HG03108 (cell line): ENCODE measurements around the gene DPYSL5.
"Not testable (repeated sequence)": the region's sequence is repeated elsewhere in the genome, so short reads cannot be mapped to it uniquely, and the experiment has no call there.

Experiments used
- ATAC-seq: cut with Tn5 transposase; IDR thresholded peaks from one replicate; pipeline ENCODE4 v1.9.1; 2021; ENCODE audit warnings: moderate library complexity; ENCODE audit not compliant: unreplicated experiment

The DPYSL5 gene, protein sequence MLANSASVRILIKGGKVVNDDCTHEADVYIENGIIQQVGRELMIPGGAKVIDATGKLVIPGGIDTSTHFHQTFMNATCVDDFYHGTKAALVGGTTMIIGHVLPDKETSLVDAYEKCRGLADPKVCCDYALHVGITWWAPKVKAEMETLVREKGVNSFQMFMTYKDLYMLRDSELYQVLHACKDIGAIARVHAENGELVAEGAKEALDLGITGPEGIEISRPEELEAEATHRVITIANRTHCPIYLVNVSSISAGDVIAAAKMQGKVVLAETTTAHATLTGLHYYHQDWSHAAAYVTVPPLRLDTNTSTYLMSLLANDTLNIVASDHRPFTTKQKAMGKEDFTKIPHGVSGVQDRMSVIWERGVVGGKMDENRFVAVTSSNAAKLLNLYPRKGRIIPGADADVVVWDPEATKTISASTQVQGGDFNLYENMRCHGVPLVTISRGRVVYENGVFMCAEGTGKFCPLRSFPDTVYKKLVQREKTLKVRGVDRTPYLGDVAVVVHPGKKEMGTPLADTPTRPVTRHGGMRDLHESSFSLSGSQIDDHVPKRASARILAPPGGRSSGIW

DNA sequence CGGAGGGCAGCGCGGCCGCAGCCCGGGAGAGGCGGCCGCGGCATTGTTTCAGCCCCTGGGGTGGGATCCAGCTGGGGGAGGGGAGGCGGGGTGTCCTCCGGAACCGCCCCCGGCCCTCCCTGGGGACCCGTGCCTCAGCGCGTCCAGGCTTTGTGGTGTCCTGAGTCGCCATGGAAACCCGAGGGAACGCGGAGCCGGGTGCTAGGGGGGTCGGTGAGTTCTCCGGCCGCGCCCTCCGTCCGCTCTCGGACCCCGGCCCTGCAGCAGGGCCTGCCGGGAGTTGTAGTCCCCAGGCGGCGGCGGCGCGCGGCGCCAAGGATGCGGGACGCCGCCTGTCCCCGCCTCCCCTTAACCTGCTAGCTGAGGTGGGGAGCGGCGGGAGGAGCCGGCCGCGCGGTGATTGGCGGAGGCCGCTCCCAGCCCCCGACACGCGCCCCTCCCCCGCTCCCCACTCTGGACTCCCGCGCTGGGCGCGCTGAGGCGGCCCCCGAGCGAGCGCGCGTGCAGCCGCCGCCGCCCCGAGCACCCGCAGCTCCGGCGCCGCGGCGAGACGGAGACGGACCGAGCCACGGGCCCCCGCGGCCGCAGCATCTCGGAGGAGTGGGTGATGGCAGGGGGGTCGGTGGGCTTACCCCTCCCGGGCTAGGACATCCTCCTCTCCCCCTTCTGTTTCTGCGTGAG lies at the start of gene DPYSL5:
TSS of gene DPYSL5 (plus strand) at position 478 of the 681 bp plus-strand sequence. CDS start 50,368 bp downstream, outside the sequence.
- no peak for ATAC-seq

DNA sequence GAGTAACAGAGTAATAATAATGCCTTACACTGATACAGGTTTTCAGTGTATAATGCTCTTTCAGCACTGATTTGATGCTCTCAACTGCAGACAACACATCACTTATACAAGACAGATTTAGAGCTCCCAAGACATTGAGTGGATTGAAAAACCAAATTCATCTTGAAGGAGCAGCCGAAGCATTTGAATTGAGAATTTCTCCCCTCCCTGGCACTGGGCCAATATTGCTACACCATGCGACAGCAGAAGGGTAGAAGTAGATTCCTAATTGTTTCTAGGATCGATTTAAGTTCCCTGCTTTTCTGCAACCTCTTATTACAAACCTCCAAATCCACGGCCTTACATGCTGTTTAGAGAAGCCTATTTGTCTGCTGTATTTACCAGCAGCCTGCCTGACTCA lies 46.6 kb upstream of the DPYSL5 start:
- ATAC-seq: no peak

- ATAC-seq: no peak
Observed at GRCh38 chr2:26801796-26802195, 46.1 kb upstream of the DPYSL5 start.

DNA sequence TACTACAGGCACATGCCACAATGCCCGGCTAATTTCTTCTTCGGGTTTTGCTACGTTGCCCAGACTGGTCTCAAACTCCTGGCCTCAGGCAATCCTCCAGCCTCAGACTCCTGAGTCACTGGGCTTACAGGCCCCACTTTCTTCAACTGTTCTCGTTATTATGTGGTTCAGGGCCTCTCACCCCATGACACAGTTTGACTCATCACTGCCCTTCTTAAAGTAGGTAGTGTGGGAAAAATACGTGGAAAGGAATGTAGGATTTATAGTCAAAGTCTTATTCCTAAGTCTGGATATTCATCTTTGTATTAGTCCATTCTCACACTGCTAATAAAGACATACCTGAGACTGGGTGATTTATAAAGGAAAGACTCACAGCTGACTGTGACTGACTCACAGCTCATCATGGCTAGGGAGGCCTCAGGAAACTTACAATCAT lies 42.7 kb upstream of the DPYSL5 start:
- ATAC-seq: no peak

- ATAC-seq: no peak
Observed at GRCh38 chr2:26807788-26808460, 40.0 kb upstream of the DPYSL5 start.

DNA sequence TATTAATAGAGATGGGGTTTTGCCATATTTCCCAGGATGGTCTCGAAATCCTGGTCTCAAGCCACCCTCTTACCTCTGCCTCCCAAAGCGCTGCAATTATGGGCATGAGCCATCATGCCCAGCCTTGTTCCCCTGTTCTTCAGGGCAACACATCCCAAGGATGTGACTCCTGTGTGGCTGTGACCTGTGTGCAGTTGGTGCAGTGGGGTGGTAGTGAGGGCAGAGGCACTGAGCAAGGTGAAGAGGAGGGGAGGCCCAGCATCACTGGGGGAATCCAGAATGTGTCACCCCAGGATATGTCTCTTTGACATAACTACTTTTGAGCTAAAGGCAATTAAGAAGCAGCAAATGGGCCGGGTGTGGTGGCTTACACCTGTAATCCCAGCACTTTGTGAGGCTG lies 38.7 kb upstream of the DPYSL5 start:
- no peak for ATAC-seq

DNA sequence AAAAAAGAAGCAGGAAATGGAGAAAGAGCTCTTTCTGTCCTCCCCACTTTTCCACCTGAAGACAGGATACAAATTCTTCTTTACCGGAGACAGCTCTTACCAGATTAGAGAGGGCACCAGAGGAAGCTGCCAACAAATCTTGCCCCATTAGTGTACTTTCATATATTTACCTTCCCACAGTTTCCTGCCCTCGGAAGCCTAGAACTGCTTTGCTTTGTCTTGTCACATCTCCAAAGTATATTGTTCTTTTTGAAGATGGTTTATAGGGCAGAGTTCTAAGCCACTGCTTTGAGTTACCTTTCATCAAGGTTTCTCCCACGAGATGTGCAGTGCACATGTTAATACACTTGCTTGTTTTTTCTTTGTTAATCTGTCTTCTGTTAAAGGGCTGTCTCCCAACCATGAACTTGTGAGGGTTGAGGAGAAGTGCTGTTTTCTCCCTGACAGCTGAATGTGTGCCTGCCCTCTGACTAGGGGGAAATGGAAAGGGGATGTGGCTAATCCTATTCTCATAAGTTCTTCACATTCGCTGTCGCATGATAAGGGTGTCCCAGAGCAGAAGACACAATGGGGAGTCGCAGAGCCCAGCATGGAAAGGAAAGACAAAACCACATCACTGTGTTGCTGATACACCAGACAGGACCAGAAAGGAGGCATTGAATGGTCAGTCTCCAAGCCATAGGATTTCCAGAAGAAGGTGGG lies 37.9 kb upstream of the DPYSL5 start:
- ATAC-seq: no peak

- no peak for ATAC-seq
Observed at GRCh38 chr2:26811261-26811660, 36.7 kb upstream of the DPYSL5 start.

GRCh38 chr2:26811791-26812694 lies 35.9 kb upstream of the DPYSL5 start:
- ATAC-seq: no peak

- ATAC-seq: no peak
Observed at GRCh38 chr2:26812731-26813130, 35.2 kb upstream of the DPYSL5 start.

GRCh38 chr2:26814072-26814765 lies 33.7 kb upstream of the DPYSL5 start:
- ATAC-seq: not testable (repeated sequence)

GRCh38 chr2:26816893-26817292 lies 31.0 kb upstream of the DPYSL5 start:
- ATAC-seq: no peak

DNA sequence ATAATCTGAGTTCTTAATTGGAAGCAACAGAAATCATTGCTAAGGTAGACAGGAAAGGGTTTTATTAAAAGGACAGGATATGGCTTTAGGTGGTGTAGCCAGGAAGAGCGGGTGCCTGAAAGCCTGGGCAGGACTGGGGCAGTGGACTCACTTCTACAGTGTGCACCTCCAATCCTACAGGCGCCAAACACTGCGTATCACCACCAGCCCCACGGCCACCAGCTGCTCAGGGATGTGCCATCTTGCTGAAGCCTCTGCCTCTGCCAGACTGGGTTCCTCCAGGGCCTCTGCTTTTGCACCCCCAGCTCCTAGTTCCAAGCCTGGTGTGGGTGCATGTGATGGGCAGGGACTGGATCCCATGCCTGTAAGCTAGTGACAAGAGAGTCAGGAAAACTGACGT lies 29.7 kb upstream of the DPYSL5 start:
- ATAC-seq: no peak

- no peak for ATAC-seq
Observed at GRCh38 chr2:26818972-26819371, 29.0 kb upstream of the DPYSL5 start.

DNA sequence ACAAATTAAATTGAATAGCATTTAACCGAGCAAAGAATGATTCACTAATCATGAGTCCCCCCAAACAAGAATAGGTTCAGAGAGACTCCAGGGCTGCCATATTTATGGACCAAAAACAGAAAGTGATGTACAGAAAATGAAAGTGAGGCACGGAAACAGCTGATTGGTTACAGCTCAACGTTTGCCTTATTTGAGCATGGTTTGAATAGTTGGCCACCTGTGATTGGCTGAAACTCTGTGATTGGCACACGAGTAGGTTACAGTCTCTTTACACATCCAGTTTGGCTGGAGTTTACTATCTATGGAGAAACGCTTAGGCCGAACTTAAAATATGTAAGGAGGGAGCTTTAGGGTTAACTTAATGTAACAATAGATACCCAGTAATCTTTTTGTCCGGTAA lies 27.0 kb upstream of the DPYSL5 start:
- ATAC-seq: no peak

GRCh38 chr2:26822877-26823276 lies 25.1 kb upstream of the DPYSL5 start:
- ATAC-seq: no peak

GRCh38 chr2:26838121-26838906 lies 9.6 kb upstream of the DPYSL5 start:
- ATAC-seq: no peak

DNA sequence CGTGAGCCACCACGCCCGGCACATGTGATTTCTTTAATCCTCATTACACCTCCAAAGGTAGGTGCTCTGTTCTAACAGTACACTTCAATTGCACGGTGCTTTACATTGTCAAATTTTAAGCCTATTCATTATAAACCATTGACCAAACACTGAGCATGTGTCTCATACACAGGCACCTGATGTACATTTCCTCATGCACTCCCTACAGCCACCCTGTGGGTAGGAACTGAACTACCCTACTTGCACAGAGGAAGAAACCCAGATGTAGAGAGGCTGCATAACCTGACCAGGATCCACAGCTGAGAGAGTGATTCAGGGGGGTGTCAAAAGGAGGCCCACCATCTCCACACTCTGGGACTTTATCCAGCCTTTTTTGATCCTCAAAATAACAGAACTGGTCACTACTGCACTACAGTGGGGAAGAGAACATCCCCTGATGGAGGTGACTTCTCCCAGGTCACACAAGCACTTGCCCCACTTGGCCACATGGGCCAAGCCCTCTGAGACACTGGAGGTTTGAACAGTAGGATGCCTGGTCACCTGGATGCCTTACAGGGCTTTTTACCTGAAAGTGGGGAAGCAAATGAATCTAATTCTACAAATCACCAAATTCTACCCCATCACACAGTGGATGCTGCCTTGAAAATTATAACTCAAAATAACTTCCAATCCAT lies 6.9 kb upstream of the DPYSL5 start:
- ATAC-seq: no peak
